ENCODE results near the gene GPR152.

GPR152 gene

DNA sequence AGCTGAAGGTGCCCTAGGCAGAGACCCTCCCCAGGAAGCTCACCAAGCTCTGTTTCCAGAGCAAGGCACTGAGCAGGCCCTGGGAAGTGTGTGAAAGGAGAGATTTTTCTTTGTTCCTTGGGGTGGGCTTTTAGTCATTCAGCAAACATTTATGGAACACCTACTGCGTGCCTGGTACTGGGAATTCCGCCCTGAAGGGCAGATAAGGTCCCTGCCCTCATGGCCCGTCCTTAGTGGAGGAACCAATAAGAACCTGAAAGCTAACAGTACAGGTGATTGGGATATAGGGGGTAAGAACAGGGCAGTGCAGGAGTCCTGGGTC is 12.6 kb upstream of the GPR152 start:
- DNase-seq (ENCODE audit: low spot score): no peak

DNA sequence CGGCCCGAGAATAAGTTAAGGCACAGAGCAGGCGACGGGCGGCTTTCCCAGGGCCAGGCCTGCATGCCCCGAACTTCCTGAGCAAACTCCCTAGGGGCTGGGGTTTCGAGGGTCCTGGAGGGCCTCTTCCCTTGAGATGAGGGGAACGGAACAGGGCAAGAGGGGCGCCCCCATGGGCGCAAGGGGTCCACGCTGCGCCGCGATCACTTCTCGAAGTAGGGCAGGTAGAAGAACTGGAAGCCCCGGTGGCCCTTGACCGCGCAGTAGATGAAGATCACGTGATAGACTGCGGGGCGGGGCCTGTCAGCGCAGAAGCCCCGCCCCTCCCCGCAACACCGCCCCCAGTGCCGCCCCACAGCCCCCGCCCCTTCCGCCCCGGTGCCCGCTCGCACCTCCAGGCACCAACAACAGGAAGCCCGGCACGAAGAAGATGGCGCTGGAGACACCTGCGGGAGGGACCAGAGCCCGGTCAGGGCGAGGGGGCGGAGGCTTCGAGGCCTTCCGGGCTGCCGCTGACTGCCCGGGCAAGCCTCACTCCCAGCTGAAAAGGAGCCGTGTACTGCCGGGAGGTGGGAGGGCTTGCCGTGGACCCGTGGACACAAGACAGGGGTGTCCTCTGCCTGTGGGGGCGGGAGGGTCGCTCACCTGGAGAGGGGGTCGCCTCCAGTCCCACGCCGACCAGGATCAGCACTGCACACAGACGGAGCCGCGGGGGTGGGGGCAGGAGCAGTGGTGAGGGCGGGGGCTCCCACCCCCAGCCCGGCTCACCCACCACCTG is 12.1 kb upstream of the GPR152 start:
- no peak for DNase-seq (ENCODE audit: low spot score)

DNA sequence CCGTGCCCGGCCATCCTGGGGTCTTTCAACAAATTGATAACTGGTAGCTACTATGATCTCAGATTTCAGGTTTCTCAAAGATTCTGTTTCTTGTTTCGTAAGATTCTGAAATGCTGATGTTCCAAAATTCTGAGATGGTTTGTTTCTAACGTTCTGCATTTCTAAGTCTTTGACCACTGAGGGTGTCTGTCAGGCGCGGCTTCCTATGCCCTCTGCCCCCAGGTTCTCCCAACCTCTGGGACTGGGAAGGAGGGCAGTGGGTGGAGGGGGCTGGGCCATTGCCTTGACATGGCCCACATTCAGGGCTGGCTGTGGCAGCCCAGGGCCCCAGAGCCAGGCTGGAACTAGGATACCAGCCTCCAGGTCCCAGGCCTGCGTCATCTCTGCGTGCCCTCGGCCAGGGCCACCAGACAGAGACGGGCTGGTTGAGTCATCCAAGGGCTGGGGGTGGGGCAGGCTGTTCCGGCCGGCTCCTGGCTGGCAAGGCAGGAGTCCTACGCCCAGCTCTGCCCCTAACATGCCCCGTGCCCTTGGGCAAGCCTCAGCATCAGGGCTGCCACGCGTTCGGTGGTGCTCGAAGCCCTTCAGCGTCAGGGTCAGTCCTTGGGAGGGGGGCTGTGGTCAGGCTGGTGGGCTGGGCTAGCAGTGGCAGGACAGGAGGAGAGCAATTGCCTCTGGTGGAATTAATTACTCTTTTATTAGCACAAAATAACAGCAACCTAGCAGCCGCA is 11.3 kb upstream of the GPR152 start:
- no peak for DNase-seq (ENCODE audit: low spot score)

DNA sequence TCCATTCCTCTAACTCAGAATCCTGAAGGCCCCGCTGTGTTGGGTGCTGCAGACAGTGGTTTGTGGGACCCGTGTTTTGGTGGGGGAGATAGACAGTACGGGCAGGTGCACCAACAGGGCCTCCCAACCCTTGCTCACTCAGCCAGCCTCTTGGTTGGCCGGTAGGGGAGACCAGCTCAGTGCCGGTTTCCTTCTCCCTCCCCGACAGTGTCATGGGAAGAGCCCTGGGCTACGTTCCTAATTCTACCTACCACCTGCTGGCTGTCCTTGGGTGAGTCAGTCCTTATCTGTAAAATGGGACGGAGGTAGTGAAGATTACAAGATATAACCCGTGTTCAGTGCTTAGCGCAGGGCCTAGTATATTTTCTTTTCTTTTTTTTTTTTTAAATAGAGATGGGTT is 10.7 kb upstream of the GPR152 start:
- no peak for DNase-seq (ENCODE audit: low spot score)

DNA sequence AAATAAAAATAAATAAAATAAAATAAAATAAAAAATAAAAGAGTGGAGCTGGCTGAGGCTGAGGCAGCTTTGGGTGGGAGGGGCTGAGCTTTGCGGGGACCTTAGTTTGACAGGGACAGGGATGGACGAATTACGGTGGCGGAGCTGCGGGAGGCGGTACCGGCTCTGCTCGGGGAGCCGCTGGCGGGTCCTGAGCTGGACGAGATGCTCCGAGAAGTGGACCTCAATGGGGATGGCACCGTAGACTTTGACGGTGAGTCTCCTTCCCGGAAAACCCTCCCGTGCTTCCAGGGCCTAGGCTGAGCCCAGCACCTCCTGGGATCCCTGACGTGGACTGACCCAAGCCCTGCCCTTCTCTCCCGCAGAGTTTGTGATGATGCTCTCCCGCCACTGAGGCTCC is 5.7 kb upstream of the GPR152 start:
- DNase-seq (ENCODE audit: low spot score): no peak

DNA sequence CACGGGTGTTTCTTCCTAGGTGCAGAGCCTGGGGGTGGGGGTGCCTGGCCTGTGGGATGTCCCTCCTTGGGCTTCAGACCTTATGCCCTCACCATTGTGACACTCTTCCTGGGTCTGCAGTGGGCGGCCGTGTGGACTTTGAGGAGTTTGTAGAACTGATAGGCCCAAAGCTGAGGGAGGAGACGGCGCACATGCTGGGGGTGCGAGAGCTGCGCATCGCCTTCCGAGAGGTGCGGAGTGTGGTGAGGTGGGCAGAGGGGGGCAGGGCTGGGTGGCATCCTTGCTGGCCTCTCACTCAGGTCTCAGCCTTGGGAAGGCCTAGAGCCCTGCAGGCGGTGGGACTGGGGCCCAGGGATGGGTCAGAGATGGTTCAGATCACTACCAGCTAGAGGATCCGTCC is 4.9 kb upstream of the GPR152 start:
- DNase-seq (ENCODE audit: low spot score): no peak

DNA sequence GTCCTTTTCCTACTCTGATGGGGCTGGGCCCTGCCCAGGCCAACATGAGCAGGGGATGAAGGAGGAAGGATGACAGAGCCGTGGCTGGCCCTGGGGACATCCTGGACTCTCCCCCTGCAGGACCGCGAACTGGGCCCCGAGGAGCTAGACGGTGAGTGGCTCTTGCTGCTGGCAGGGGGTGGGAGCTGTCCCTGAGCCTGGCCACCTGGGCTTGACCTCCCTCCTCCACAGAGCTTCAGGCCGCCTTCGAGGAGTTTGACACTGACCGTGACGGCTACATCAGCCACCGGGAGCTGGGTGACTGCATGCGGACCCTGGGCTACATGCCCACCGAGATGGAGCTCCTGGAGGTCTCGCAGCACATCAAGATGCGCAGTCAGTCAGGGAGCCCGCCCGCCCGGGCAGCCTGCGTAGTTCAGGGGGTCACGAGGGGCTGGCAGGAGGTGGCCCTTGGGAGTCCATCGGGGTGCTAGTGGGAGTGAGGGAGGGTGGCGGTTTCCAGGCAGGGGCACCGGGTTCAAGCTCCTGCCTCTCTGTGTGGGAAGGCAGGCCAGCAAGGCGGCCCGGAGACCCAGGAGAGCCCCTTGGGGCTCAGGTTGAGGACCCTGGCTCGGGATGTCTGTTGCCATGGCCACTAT is 3.7 kb upstream of the GPR152 start:
- DNase-seq (ENCODE audit: low spot score): no peak

DNA sequence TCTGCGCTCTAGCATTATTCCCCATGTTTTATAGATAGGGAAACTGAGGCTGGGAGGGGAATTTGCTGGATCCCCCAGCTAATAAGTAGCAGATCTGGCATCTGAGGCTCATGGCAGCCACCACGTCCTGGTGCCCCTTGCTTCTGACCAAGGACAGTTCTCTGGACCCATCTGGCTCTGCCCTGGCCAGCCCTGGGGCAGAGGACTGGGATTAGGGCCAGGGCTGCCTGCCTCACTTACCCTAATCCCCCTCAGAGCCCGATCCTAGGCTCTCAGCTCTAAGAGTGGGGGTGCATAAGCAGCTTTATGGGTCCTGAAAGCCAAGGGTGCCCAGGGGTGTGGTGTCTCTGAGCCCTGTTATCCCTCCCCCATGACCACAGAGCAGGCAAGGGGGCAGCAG is 2.5 kb upstream of the GPR152 start, which contains the start of gene CABP4:
TSS of gene CABP4 (plus strand) at position 301 of the 400 bp plus-strand sequence. CDS start at position 371, 70 bp downstream.
- no peak for DNase-seq (ENCODE audit: low spot score)

DNA sequence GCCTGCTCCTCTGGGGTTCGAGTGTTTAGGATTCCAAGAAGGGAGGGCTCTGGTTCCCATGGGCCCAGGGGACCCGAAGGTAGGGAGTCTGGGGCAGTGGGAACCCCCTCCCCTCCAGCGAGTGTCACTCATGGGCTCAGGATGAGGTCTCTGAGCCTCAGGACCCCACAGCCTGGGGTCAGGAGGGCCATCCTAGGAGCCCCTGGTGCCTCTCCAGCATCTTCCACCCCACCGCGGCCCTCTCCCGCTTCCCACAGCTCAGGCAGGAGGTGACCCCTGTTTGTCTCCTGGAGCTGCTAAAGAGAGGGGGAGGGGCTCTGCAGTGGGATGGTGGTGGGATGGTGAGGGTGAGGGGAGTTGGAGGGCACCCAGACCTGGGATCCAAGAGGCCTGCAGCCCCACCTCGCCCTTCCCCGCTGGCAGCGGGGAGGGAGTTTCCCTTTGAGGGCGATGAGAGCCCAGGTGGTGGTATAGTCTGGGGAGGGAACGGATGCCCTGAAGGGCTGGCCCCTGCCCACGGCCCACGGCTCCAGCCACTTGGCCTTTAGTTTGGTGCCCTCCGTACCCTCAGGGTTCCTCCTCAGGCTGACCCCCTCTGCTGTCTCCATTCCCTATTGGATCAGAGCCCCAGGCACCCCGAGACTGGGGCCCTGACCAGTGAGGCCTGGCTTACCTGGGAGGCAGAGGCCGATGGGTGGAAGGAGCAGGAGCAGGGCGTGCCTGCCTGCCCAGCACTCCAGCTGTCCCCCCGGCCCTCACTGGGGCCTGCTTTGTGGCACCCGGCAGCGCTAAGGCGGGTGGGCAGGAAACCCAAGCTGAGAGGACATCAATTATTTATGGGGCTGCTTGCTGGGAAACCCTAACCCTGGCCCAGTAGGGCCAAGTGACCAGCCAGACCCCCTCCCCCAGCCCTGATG is 1.5 kb upstream of the GPR152 start:
- no peak for DNase-seq (ENCODE audit: low spot score)

DNA sequence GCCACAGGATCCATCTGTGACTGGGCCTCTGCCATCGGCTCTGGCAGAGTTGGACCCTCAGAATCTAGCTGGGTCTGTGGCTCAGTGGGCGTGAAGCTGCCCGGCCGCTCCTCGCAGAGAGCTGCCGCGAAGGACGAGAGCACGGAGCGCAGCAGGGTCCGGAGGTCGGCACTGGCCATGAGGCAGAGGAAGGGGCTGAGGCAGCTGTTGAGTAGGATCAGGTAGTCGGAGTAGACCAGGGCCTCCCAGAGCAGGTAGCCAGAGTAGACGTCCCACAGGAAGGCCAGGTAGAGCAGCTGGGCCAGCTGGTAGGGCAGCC is 912 bp downstream of the GPR152 start:
- DNase-seq (ENCODE audit: low spot score): no peak

DNA sequence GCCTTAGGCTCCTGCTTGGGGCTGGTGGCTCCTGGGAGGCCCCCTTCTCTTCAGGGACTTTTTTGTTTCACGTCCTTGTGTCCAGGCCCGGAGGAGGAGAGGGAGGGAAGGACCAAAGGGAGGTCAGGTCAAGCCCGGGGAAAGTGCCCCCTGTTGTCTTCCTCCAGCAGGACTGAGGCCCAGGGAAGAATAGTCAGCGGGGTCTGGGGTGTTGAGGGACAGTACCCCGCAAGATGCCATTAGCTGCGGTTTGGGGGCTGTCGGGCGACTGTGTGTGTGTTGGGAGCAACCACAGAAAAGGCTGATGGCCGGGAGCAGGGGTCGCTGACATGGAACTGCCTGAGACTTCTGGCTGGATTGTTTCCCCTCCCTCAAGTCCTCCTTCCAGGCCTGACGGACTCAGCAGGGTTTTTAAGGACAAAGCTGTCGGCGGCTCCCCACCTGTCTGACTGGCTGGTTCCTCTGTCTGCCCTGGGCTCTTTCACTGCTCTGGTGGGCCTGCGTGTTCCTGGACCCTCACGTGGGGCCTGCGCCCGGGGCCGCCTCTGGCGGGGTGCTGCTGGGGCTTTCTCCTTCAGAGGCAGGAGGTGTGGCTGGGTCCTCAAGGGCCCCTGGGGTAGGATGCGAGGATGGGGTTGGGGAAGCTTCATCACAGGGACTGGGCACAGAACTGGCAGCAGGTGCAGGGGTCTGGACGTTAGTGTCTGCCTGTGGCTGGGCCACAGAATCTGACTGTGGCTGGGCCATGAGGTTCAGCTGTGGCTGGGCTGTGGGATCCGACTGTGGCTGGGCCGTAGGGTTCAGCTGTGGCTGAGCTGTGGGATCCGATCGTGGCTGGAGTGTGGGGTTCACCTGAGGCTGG is 1.5 kb downstream of the GPR152 start:
- DNase-seq (ENCODE audit: low spot score): no peak

DNA sequence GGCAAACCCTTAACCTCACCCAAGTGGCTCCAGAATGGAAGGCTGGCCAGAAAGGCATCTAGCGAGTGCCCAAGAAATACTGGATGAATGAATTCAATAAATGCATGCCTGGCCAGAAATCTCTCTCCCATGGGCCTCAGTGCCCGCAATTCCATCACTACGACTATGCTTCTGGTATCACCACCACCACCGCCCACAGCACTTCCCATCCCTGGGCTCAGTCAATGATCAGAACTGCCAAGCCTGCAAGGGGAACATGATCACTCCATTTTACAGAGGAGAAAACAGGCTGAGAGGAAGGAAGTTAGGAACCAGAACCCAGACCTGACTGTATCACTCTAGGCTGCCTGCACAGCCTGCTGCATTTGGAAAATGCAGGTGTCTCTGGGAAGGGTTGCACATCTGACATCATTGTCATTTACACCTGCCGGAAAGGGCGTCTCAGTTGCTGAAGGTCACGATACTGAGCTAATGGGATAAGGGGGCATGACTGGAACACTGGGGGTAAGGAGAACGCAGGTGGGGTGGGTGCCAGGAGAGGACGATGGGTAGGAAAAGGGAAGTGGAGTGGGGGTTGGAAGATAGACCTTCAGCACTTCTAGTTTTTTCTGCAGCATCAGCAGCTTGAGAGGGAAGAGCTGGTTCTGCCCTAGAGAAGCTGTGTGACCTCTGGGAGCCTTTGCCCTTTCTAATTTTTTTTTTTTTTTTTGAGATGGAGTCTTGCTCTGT is 3.2 kb downstream of the GPR152 start:
- DNase-seq (ENCODE audit: low spot score): no peak

DNA sequence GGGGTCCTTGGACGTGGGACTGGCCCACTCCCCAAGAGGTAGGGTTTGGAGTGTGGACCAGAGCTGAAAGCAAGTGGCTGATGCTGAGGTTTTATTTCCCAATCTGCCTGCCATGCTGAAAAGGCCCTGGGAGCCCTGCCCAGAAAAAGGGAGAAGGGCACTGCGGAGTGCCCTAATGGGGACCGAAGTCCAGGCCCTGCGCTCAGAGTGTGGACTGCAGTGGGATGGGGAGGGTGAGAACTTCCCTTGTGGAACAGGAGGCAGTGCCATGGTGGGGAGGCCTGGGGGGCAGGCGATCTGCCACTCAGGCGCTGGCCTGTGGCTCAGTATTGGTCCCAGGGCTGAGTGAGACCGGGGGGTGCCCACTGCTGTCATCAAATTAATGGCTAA is 4.3 kb downstream of the GPR152 start:
- no peak for DNase-seq (ENCODE audit: low spot score)

DNA sequence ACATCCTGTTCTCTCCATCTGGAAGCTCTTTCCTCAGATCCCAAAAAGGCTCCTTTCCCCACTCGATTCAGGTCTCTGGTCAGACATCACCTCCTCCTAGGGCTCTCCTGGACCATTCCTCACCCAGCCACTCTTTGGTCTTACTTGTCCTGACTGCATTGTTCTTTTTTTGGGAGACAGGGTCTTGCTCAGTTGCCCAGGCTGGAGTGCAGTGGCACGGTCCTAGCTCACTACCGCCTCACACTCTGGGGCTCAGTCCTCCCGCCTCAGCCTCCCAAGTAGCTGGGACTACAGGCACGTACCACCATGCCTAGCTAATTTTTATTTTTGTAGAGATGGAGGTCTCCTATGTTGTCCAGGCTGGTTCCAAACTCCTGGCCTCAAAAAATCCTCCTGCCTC is 7.0 kb downstream of the GPR152 start:
- DNase-seq (ENCODE audit: low spot score): no peak

DNA sequence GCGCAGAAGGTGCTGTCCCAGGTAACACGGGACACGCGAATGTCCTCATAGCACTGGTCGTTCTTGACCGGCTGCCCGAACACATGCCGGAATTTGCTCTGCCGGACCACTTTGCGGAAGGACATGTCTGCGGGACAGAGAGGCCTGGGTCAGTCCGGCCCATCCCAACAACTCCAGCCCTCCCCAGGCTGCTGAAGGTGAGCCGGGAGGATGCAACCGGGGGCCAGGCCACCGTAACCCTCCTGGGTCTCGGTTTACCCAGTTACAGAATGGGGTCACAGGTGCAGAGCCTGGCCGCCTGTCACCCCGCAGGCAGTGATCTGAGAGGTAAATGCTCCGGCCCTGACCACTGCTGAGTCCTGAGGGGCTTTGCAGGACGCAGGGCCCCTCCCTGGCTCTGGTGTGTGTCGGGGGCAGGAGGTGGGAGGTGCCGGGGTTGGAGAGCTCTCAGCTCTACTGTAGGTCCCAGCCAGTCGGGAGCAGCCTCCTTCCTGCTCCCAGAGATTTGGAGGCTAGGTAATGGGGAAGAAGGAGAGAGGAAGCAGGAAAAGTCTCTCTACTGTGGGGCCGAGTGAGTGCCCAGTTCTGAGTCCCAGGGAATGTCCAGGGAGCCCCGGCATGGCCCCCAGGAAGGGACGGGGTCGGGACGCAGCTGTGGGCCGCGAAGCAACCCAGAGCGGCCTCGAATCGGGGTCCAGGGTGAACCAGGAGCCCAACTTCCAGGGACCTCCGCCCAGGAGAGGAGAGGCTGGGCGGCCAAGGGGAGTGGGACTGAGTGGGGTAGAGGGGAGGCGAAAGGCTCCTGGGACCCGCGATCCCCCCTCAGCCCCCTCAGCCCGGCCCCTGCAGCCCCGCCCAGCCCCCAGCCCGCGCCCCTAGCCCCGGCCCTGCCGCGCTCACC is 9.8 kb downstream of the GPR152 start:
- peak; percentile 52 for DNase-seq (ENCODE audit: low spot score)

DNA sequence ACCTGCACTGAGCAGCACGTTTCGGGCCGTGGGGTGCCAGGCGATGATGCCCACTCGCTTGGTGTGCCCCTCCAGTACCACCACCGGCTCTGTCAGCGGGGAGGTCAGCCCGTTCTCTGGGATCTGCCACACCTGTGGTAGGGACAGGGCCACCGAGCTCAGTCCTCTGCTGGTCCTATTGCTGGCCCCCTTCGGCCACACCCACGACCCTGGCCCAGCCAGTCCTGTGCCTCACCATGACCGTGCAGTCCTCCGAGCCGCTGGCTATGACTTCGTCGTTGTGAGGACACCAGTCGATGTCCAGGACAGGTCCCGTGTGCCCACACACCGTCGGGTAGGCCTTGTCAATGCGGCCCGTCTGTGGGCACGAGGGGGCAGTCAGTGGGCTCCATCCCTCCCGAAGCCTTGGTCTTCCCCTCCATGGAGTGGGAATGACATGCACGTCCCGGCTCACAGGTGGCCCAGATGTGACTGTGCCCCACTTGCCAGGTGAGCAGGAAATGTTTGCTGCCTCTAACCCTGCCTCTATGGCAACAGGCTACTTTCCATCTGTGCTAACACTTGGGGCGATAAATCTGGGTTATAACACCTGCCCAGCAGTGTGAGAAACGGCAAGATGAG is 10.7 kb downstream of the GPR152 start:
- DNase-seq (ENCODE audit: low spot score): no peak

DNA sequence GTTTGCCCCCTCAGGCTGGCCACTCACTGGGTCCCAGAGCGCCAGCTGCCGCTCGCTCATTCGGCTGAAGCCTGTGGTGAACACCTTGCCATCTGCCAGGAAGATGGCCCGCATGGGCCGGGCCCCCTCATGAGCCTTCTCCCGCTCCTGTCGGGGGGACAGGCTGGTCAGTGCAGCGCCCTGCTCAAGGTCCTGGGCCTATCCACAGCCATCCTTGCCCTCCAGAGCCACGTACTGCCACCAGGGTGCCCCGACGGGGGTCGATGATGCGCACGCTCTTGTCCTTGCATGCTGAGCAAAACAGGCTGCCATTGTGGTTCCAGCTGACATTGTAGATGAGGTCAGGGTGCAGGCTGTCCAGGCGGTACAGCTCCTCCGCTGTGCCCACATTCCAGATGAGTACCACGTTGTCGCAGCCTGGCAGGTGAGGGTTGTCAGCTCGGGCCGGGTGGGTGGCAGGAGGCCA is 11.4 kb downstream of the GPR152 start:
- DNase-seq (ENCODE audit: low spot score): no peak

DNA sequence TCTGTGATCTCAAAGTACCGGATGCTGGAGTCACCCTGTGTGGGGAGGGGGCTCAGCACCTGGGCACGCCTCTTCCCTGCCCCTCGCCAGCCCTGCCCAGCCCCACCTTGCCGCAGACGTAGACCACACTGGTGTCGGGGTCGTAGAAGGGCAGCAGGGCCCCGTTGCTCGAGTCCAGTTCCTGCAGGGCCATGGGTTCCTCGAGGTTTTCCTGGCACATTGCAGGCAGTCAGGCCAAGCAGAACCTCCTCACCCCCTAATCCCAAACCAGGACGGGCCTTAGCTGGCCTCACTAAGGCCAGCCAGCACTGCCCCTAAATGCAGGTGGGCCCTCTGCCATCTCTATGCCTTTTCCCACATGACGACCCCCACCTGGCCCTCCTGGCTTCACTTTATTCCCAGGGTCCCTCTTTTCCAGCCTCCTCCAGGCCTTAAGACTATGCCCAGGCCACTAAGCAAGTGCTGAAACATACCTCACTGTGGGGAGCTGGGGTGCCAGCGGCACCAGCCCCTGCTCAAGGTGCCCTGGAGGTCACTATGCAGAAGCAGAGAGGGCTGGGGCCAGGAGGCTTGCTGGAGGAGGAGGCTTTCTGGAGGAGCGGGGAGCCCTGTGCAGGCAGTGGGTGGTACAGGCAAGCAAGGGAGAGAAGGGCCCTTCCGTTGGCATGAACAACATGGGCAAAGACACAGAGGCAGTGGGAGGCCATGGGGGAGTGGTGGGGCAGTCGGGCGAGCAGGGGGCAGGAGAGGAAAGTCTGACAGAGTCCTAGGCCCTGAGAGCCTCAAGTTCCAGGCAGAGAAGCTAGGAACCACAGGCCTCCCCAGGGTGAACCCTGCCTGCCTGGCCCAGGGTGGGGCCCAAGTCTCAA is 12.1 kb downstream of the GPR152 start:
- no peak for DNase-seq (ENCODE audit: low spot score)

All from GM03348 (cell line).